GM12892 (cell line): ENCODE results near the gene RHBG.

Experiments
- POLR2A ChIP-seq: IDR thresholded peaks from 2 replicates; pipeline ENCODE4 v1.6.1; 2011; ENCODE audit warnings: low read depth, low read length, control low read depth
- POLR2AphosphoS5 ChIP-seq: IDR thresholded peaks from 2 replicates; pipeline ENCODE4 v1.6.1; 2011; ENCODE audit warnings: low read depth, low read length, control low read depth
- TAF1 ChIP-seq: IDR thresholded peaks from 2 replicates; pipeline ENCODE4 v1.6.1; 2011; ENCODE audit warnings: low read depth, mild to moderate bottlenecking, control low read depth, low read length, borderline replicate concordance

GRCh38 chr1:156432669-156433018, 63.6 kb downstream of the RHBG start:
- TF ChIP-seq POLR2AphosphoS5 (no peak), POLR2A (no peak), TAF1 (no peak)
